ENCODE results near the gene STRIT1. TPM values are rescaled to one million over a fixed set of nuclear protein-coding genes. Genes with fewer than 3 reads are reported as not detected.

Gene STRIT1
- total and polyA plus RNA-seq, 9 of the 15 experiments (the other 6 are each of a cell fraction or from before 2014, with no cell fraction given) = not detected

DNA sequence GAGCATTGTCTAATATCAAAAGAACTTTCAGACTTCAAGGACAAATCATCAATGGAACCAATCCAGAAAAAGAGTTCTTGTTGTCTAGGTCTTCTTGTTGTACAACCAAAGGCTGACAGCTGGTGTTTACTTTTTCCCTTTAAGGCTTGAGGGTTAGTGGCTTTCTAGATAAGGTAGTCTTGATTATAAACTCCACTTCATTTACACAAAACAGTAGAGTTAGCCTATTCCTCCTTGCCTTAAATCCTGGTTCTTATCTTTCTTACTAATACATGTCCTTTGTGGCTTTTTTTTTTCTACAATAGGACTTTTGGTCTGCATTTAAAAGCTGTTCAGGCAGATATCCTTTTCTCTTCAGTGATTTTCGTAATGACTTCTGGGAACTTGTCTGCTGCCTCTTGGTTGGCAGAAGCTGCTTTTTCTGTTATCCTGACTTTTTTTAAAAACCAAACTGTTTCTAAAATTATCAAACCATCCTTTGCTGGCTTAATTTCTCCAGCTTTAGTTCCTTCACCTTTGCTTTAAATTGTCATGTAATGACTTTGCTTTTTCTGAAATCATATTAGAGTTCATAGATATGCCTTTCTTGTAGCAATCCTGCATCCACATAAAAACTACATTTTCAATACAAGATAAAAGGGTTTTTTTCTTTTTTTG is 44.8 kb downstream of the STRIT1 start (continued):
- no peak for TF ChIP-seq RAD51 (IDR thresholded peaks at IDR 0.05; ENCODE audit: borderline replicate concordance, low read depth)
- no peak for TF ChIP-seq ETS2 (tag; IDR thresholded peaks at IDR 0.05; ENCODE audit: borderline replicate concordance, poor library complexity, severe bottlenecking)
- TF ChIP-seq ZNF444 (CRISPR knock-in tag; IDR thresholded peaks at IDR 0.05) = no peak
- no peak for TF ChIP-seq ZNF57 (CRISPR knock-in tag; IDR thresholded peaks at IDR 0.05)
- peak in 1 of 2 experiments; percentile 65; a peak in 1 of 4 replicates for TF ChIP-seq TBL1XR1 (IDR thresholded peaks at IDR 0.05; ENCODE audit: low read length in 2 of 2)
- TF ChIP-seq NKRF (IDR thresholded peaks at IDR 0.05; ENCODE audit: borderline replicate concordance) = no peak
- TF ChIP-seq STAT6 (CRISPR knock-in tag; IDR thresholded peaks at IDR 0.05) = no peak
- no peak for TF ChIP-seq GTF2E2 (tag; IDR thresholded peaks at IDR 0.05)
- no peak for TF ChIP-seq ZC3H4 (CRISPR knock-in tag; IDR thresholded peaks at IDR 0.05; ENCODE audit: borderline replicate concordance)
- TF ChIP-seq E2F3 (CRISPR knock-in tag; IDR thresholded peaks at IDR 0.05) = no peak
- TF ChIP-seq HNRNPLL (IDR thresholded peaks at IDR 0.05; ENCODE audit: low read depth, low read length, poor library complexity, severe bottlenecking) = no peak
- TF ChIP-seq E2F8 (IDR thresholded peaks at IDR 0.05; ENCODE audit: low read depth, partially characterized antibody) = no peak
- no peak for TF ChIP-seq NR3C1 (CRISPR knock-in tag; IDR thresholded peaks at IDR 0.05)
- peak; percentile 40 for TF ChIP-seq HMGN3 (IDR thresholded peaks at IDR 0.05; ENCODE audit: borderline replicate concordance, extremely low read depth, insufficient read length, low read depth, low read length)
- TF ChIP-seq SP2 (IDR thresholded peaks at IDR 0.05; ENCODE audit: extremely low read depth, low read depth, low read length, poor library complexity, severe bottlenecking) = no peak
- no peak for TF ChIP-seq SRSF1 (IDR thresholded peaks at IDR 0.05; ENCODE audit: low read depth, low read length)
- TF ChIP-seq, protein P1, sequence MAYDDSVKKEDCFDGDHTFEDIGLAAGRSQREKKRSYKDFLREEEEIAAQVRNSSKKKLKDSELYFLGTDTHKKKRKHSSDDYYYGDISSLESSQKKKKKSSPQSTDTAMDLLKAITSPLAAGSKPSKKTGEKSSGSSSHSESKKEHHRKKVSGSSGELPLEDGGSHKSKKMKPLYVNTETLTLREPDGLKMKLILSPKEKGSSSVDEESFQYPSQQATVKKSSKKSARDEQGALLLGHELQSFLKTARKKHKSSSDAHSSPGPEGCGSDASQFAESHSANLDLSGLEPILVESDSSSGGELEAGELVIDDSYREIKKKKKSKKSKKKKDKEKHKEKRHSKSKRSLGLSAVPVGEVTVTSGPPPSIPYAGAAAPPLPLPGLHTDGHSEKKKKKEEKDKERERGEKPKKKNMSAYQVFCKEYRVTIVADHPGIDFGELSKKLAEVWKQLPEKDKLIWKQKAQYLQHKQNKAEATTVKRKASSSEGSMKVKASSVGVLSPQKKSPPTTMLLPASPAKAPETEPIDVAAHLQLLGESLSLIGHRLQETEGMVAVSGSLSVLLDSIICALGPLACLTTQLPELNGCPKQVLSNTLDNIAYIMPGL (CRISPR knock-in tag; IDR thresholded peaks at IDR 0.05) = no peak
